PC-3 (cell line): ENCODE results near the gene BRINP2. TPM values are rescaled to one million over a fixed set of nuclear protein-coding genes. Genes with fewer than 3 reads are reported as not detected.

Experiments used
- ATAC-seq: fragments of 200-7000 bp; cut with Tn5 transposase; 2 replicates; pipeline ENCODE4 v1.9.1; 2020; ENCODE audit warnings: mild to moderate bottlenecking, moderate library complexity
- BruUV-seq: library from RNA; stranded (reverse); fragments of 400-500 nt; replicated peaks from 2 replicates; lab custom pipeline; 2021; lab: Mats Ljungman, UMichigan
- CTCF ChIA-PET: fragments of 300-600 bp; sonication (Branson Sonifier 250); formaldehyde crosslinking; loops from one replicate; lab custom pipeline; 2022; ENCODE audit warnings: antibody characterized with exemption; lab: Charles Lee
- POLR2A ChIA-PET: fragments of 300-600 bp; sonication (Branson Sonifier 250); formaldehyde crosslinking; loops from one replicate; lab custom pipeline; 2022; ENCODE audit warnings: antibody characterized with exemption; ENCODE audit not compliant: unreplicated experiment; lab: Charles Lee
- DNase-seq: peaks from one replicate; pipeline ENCODE4 v3.0.0-alpha.2; 2015
- H2AFZ ChIP-seq: fragments of 300-600 bp; sonication (generic); 2 replicates; pipeline ENCODE4 v1.6.0; 2016; ENCODE audit warnings: antibody characterized with exemption, low read length
- H3F3A ChIP-seq: fragments of 300-600 bp; sonication (generic); one replicate; pipeline ENCODE4 v1.6.0; 2017; ENCODE audit warnings: antibody characterized with exemption, low read length, control low read depth, mild to moderate bottlenecking; ENCODE audit not compliant: unreplicated experiment
- H3K27ac ChIP-seq: fragments of 300-600 bp; sonication (generic); 2 replicates; pipeline ENCODE4 v1.5.1; 2016; ENCODE audit warnings: mild to moderate bottlenecking, low read length
- H3K27me3 ChIP-seq: fragments of 300-600 bp; sonication (generic); 2 replicates; pipeline ENCODE4 v1.6.1; 2016; ENCODE audit warnings: low read length, mixed read lengths
- H3K36me3 ChIP-seq: fragments of 300-600 bp; sonication (generic); 2 replicates; pipeline ENCODE4 v1.6.1; 2016; ENCODE audit warnings: low read depth, mixed run types, low read length, mixed read lengths
- H3K4me1 ChIP-seq: fragments of 300-600 bp; sonication (generic); 2 replicates; pipeline ENCODE4 v1.5.1; 2016; ENCODE audit warnings: low read length; ENCODE audit not compliant: insufficient read depth
- H3K4me2 ChIP-seq: fragments of 300-600 bp; sonication (generic); 2 replicates; pipeline ENCODE4 v1.6.0; 2016; ENCODE audit warnings: low read length
- H3K4me3 ChIP-seq: fragments of 300-600 bp; sonication (generic); 2 replicates; pipeline ENCODE4 v1.5.1; 2016; ENCODE audit warnings: mild to moderate bottlenecking, low read length, mixed read lengths
- H3K79me2 ChIP-seq: fragments of 300-600 bp; sonication (generic); 2 replicates; pipeline ENCODE4 v1.6.1; 2017; ENCODE audit warnings: low read length, mixed read lengths
- H3K9ac ChIP-seq: fragments of 300-600 bp; sonication (generic); 2 replicates; pipeline ENCODE4 v1.6.0; 2016; ENCODE audit warnings: mild to moderate bottlenecking, low read length
- H3K9me2 ChIP-seq: fragments of 300-600 bp; sonication (generic); replicated peaks from 2 replicates; pipeline ENCODE4 v1.6.1; 2016; ENCODE audit warnings: mixed run types, low read length, mixed read lengths
- H3K9me3 ChIP-seq: fragments of 300-600 bp; sonication (generic); 2 replicates; pipeline ENCODE4 v1.6.1; 2016; ENCODE audit warnings: low read length, mixed read lengths
- H4K20me1 ChIP-seq: fragments of 300-600 bp; sonication (generic); 2 replicates; pipeline ENCODE4 v1.6.1; 2016; ENCODE audit warnings: low read length, mixed read lengths
- CTCF ChIP-seq: fragments of 300-600 bp; sonication (generic); conservative IDR thresholded peaks from 2 replicates; pipeline ENCODE4 v1.5.1; 2017; ENCODE audit warnings: antibody characterized with exemption, low read depth, mild to moderate bottlenecking, low read length
- EZH2 ChIP-seq: fragments of 300-600 bp; sonication (generic); IDR thresholded peaks from one replicate; pipeline ENCODE4 v1.6.1; 2017; ENCODE audit warnings: antibody characterized with exemption, mild to moderate bottlenecking, low read length; ENCODE audit not compliant: unreplicated experiment
- EZH2phosphoT487 ChIP-seq: fragments of 300-600 bp; sonication (generic); IDR thresholded peaks from 2 replicates; pipeline ENCODE4 v1.6.1; 2018; ENCODE audit warnings: mild to moderate bottlenecking, antibody characterized with exemption, low read length, borderline replicate concordance
- intact Hi-C: fragments of 100-400 bp; cut with micrococcal nuclease; formaldehyde crosslinking; loops from 2 replicates; pipeline ENCODE4 v1.9.0; 2023
- total RNA-seq: library from RNA; depleted of rRNA; stranded (reverse); fragments of >200 nt; gene quantifications from 2 replicates; pipeline ENCODE4 v1.2.3, GENCODE V29; 2014

BRINP2 gene
- total RNA-seq, 1 experiment from 2014 or later = 2.6 TPM

DNA sequence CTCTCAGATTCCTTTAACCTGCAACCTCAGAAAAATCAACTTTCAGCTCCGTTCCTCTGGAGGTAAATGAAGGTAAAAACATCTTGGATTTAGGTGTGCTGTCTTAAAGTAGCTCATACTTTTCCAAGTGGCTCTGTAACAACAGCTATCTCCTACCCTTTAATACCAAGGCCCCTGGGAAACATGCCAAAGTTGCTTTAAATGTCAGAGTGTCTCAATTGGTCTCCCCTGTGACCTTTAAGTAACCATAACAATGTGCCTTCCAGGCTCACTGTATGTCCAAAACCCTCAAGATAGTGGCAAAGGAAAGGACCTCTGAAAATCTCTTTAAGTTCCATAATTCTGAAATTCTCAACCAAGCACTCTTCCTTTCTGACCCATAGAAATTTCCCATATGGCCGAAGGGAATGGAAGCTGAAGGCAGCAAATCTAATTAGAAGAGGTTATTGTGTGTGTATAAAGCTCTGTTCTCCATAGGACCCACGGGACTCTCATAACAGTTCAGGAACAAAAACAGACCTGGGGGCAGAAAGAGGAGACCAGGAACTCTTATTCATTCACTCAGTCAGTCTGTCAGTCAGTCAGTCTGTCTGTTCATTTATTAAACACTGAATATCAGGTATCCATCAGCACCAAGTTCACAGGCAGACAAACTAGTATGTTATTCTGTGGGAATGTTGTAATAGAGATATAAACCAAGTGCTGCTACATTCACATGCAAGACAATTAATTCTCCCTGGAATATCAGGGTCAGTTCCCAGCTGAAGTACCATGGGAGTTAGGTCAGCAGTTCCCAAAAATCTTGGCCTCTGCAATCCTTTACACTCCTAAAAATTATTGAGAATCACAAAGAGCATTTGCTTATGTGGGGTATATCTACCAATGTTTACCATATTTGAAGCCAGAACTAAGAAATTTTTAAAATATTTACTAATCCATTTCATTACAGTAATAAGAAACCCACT, 25.4 kb upstream of the BRINP2 start:
- no peaks in the 10 kb centered on the region for H3K36me3 ChIP-seq
- H3K9ac ChIP-seq = no peak overlapping the region
- CTCF ChIA-PET = no interaction called here
- H3K4me2 ChIP-seq = no peak overlapping the region
- no peak overlapping the region for H3K4me3 ChIP-seq
- H3K27ac ChIP-seq = no peak overlapping the region
- no peaks in the 10 kb centered on the region for H3F3A ChIP-seq
- no peaks in the 10 kb centered on the region for H3K4me1 ChIP-seq
- POLR2A ChIA-PET = no interaction called here
- no TSS peak for BruUV-seq
- no peak for TF ChIP-seq EZH2
- TF ChIP-seq EZH2phosphoT487 = no peak
- TF ChIP-seq CTCF = no peak
- DNase-seq (no peak), ATAC-seq (no peak)
- intact Hi-C loops = no loop called here
- no peaks in the 10 kb centered on the region for H3K79me2 ChIP-seq
- H3K9me3 ChIP-seq = no peaks in the 10 kb centered on the region
- no peaks in the 10 kb centered on the region for H3K27me3 ChIP-seq
- H4K20me1 ChIP-seq = no peaks in the 10 kb centered on the region
- no peaks in the 10 kb centered on the region for H3K9me2 ChIP-seq
- no peak overlapping the region for H2AFZ ChIP-seq

DNA sequence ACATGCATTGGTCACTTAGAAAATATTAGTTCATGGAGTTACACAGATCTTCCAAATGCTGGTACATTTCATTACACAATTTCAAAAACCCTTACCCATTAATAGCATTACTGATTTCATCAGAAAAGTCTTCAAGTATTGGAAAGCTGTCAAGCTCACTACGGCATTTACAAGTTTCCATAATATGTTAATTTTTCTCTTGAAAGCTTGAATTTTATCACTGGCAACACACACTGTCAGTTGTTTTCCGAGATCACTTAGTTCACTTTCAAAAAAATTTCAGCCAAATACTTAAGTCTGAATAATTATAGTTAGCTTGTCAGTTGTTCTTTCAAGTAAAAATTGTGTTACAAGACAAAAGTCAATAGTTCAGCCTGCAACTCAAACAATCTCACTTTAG, 24.3 kb upstream of the BRINP2 start:
- Histone ChIP-seq H3K4me1 (no peaks in the 10 kb centered on the region), H3K9me2 (no peaks in the 10 kb centered on the region), H2AFZ (no peak overlapping the region), H4K20me1 (no peaks in the 10 kb centered on the region), H3K36me3 (no peaks in the 10 kb centered on the region), H3K4me3 (no peak overlapping the region), H3K79me2 (no peaks in the 10 kb centered on the region), H3F3A (no peaks in the 10 kb centered on the region), H3K27me3 (no peaks in the 10 kb centered on the region), H3K9ac (no peak overlapping the region), H3K9me3 (no peaks in the 10 kb centered on the region), H3K27ac (no peak overlapping the region), H3K4me2 (no peak overlapping the region)
- DNase-seq (no peak), ATAC-seq (no peak)
- POLR2A ChIA-PET = interaction anchor here (0.5 kb wide), 1 partner anchor 241 kb away, joined by 3 read pairs; no protein-coding TSS in a partner anchor
- CTCF ChIA-PET = no interaction called here
- intact Hi-C loops = no loop called here
- TF ChIP-seq EZH2 (no peak), EZH2phosphoT487 (no peak), CTCF (no peak)
- BruUV-seq = no TSS peak

GRCh38 chr1:177162243-177162642, 8.5 kb upstream of the BRINP2 start:
- ATAC-seq (no peak), DNase-seq (no peak)
- BruUV-seq = no TSS peak
- intact Hi-C loops = no loop called here
- no peak overlapping the region for H3K9ac ChIP-seq
- no peaks in the 10 kb centered on the region for H3K79me2 ChIP-seq
- TF ChIP-seq EZH2phosphoT487 = no peak
- TF ChIP-seq CTCF = no peak
- TF ChIP-seq EZH2 = no peak
- H2AFZ ChIP-seq = no peak overlapping the region
- H3K27ac ChIP-seq = no peak overlapping the region
- no peaks in the 10 kb centered on the region for H3K27me3 ChIP-seq
- ChIA-PET POLR2A (no interaction called here), CTCF (no interaction called here)
- H4K20me1 ChIP-seq = no peaks in the 10 kb centered on the region
- no peaks in the 10 kb centered on the region for H3K4me1 ChIP-seq
- H3K9me2 ChIP-seq = no peaks in the 10 kb centered on the region
- no peaks in the 10 kb centered on the region for H3K36me3 ChIP-seq
- no peaks in the 10 kb centered on the region for H3K9me3 ChIP-seq
- no peak overlapping the region for H3K4me3 ChIP-seq
- no peak overlapping the region for H3K4me2 ChIP-seq
- H3F3A ChIP-seq = no peaks in the 10 kb centered on the region
